GM08714 (cell line): ENCODE data around the gene ZNF205.
A peak's percentile ranks its signal among the peaks of the same experiment; 100 is the strongest.

Experiments
- H3K4me3 ChIP-seq: fragments of 200-500 bp; sonication (Bioruptor generic); 2 replicates; pipeline ENCODE4 v1.5.1; 2014; ENCODE audit warnings: mild to moderate bottlenecking, low read length, inconsistent platforms
- ZNF274 ChIP-seq: IDR thresholded peaks from 2 replicates; pipeline ENCODE4 v1.6.1; 2012; ENCODE audit warnings: mild to moderate bottlenecking, low read depth, low read length

ZNF205 gene

DNA sequence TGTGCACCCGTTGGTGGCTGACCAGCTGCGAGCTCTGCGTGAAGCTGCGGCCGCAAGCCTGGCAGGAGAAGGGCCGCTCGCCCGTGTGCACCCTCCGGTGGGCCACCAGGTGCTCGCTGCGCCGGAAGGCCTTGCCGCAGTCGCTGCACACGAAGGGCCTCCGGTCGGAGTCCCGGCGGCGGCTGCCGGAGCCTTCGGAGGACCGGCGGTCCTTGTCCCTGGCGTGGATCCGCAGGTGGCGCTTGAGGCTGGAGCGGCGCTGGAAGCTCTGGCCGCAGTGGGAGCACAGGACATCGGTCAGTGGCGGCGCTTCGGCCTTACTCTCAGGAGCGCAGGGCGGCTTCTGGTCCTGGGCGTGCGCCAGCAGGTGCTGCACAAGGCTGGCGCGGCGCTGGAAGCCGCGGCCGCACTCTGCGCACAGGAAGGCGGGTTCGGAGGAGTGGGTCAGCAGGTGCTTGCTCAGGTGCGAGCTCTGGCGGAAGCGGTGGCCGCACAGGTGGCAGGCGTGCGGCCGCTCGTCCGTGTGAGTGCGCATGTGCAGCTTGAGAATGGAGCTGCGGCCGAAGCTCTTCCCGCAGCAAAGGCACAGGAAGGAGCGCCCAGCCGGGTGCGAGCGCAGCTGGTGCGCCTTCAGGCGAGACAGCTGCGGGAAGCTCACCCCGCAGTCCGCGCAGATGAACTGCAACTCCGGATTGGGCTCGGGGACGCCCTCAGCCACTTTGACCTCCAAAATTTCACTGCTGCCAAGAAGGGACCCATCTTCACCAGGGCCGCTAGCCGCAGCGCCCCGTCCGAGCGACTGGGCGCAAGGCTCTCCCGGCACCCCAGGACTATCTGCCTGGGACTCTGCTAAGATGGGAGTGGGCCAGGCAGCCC, 22.4 kb upstream of the ZNF205 start:
- TF ChIP-seq ZNF274 = no peak
- H3K4me3 ChIP-seq = no peak overlapping the region

DNA sequence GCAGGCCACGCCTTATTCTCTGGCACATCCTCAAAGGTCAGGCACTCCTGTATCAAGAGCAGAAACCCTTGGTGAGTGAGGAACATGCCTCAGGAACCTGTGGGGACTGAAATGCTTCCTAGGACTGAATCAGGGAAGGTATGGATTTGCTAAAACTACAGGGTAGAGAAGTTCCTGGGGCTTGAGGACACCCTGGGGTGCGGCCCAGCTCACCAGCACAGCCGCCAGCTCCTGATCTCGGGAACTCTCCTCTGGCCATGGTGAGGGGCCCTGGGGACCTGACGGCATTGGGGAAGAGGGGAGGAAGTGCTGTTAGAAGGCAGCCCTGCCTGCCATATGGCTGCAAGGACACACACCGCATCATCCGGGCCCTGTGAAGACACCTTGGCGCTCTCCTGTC, 20.8 kb upstream of the ZNF205 start:
- TF ChIP-seq ZNF274 = no peak

DNA sequence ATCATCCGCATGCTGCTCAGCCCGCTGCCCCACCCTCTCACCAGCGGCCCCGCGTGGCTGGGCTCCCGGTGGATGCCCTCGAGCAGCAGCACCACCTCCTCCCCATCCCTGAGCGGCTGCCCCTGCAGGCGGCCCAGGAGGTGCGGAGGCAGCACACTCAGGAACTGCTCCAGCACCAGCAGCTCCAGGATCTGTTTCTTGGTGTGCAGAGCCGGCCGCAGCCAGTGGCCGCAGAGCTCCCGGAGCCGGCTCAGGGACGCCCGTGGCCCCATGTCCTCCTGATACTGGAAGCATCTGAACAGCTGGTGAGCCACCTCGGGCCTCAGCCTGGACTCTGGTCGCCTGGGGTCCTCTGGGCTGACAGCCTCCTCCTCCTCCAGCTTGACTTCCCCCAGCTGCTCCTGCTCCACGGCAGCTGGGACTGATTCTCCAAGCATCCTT, 19.9 kb upstream of the ZNF205 start:
- TF ChIP-seq ZNF274 = no peak
- H3K4me3 ChIP-seq = no peak overlapping the region

More for the DNA sequence above, 20.8 kb upstream of the ZNF205 start:
- no peak overlapping the region for H3K4me3 ChIP-seq

DNA sequence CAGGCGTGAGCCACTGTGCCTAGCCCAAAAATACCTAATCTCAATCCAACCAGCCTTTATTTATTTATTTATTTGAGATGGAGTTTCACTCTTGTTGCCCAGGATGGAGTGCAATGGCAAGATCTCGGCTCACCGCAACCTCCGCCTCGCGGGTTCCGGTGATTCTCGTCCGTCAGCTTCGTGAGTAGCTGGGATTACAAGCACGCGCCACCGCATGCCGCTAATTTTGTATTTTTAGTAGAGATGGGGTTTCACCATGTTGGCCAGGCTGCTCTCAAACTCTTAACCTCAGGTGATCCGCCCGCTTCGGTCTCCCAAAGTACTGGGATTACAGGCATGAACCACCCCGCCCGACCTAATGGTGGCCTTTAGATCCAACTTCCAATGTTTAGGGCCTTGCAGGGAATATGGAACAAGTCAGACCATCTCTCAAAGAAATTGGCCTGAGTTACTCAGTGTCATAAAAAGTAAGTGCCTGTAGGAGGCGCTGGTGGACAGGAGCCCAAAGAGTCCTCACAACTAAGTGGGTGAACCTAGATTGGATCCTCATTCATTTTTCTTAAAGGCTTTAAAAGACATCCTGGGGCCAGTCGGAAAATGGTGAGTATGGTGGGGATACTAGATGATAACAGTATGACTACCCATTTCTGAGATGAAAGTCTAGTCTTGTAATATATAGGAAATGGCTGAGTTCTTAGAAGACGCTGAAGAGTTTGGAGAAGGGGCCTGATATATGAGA, 17.9 kb upstream of the ZNF205 start:
- no peak for TF ChIP-seq ZNF274
- no peak overlapping the region for H3K4me3 ChIP-seq

DNA sequence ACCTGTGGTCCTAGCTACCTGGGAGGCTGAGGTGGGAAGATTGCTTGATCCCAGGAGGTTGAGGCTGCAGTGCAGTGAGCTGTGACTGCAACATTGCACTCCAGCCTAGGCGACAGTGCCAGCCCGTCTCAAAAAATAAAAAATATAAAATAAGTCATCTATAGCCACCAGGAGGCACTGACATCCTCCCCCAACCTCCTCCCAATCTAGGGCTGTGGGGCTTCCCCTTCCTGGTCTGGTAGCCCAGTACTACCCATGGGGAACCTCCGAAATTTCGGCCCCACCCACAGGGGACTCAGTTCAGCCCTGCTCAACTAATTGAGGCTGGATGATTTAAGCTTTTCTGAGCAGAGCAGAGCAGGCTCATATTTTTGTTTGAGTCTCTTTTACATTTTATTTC, 16.5 kb upstream of the ZNF205 start:
- TF ChIP-seq ZNF274 = no peak
- H3K4me3 ChIP-seq = no peak overlapping the region

DNA sequence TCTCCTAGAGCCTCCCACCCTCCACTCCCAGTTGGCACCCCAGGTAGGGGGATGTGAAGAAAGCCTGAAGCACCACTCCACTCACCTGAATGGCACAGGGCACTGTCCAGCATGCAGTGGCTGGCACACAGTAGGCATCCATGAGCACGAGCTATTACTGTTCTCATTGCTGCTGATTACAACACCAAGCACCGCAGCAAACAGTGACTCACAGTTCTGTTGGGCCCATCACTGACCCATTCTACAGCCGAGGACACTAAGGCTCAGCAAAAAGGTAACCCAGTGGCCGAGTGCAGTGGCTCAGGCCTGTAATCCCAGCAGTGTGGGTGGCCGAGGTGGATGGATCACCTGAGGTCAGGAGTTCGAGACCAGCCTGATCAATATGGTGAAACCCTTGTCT, 16.0 kb upstream of the ZNF205 start:
- H3K4me3 ChIP-seq = no peak overlapping the region
- no peak for TF ChIP-seq ZNF274

DNA sequence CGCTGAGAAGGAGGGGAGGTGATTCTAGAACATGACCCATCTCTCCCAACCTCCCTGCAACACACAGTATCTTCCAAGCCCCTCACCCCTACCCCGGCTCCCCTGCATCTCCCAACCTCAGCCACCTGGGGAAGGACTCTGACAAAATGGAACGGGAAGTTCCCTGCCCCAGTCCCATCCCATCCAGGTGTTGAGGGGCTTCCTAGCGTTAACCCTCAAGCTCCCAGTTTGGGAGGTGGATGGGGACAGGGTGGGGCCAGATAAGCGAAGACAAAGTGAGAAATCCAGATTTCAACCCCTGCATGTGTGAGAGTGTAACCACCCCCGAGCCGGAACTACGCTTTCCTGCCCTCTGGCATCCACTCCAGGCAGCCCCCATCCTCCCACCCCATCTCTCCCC, 15.1 kb upstream of the ZNF205 start:
- no peak overlapping the region for H3K4me3 ChIP-seq
- no peak for TF ChIP-seq ZNF274

DNA sequence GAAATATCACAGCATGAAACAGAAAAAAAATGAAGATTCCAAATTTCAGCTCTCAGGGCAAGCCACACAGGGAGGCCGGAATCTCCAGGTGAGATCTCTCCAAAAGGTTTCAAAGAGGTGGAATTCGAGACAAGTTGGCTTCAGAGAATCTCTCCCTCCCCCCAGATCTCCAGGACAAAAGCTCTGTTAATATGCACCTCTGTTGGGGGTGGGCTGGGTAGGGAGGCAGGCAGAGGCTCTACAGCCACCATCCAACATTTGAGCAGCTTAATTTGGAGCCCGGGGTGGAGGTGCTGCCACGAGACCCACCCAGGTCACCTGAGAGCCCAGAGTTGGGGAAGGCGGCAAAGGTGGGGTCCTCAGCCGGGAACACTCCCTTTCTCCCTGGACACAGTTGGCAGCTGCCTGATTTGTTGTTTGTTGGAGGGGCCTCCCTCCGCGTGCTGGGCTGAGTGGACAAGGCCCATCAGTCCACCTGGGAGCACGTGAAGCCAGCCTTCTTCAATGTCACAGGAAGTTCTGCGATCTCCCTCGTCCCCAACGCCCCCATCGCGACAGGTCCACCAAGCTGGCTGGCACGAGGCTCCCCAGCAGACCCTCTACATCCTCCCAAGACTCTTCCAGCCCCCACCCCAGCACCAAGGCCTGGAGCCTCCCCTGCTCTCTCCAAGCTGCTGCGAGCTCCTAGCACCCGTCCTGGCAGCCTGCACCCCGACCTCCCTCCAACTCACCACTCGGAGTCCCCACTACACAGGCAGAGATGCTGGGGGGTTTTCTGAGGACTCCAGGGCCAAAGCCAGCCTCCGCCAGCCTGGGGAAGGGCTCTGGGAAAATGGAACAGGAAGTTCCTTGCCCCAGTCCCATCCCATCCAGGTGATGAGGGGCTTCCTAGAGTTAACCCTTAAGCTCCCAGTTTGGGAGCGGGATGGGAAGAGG, 13.7 kb upstream of the ZNF205 start, which contains the start of gene ZSCAN10:
Gene ZSCAN10, minus strand, starts transcription at position 836 of the 936 bp plus-strand sequence. CDS start 6,357 bp downstream, outside the sequence.
- H3K4me3 ChIP-seq = peak within 1 kb of the TSS; percentile 10; the same call in 1 of the 2 replicates
- TF ChIP-seq ZNF274 = no peak

DNA sequence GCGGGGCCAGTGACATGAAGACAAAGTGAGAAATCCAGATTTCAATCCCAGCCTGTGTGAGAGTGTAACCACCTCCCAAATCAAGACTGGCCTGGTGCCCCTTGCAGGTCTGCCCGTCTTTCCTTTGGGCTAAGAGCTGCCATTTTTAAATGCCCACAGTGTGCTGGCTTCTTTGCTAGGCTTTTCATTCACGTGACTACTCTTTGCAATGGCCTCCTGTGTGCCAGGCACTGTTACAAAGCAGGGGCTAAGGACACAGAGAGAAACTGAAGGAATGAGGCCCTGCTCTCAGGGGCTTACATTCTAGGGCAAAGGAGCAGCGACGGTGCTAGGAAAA, 13.0 kb upstream of the ZNF205 start:
- H3K4me3 ChIP-seq = no peak overlapping the region

DNA sequence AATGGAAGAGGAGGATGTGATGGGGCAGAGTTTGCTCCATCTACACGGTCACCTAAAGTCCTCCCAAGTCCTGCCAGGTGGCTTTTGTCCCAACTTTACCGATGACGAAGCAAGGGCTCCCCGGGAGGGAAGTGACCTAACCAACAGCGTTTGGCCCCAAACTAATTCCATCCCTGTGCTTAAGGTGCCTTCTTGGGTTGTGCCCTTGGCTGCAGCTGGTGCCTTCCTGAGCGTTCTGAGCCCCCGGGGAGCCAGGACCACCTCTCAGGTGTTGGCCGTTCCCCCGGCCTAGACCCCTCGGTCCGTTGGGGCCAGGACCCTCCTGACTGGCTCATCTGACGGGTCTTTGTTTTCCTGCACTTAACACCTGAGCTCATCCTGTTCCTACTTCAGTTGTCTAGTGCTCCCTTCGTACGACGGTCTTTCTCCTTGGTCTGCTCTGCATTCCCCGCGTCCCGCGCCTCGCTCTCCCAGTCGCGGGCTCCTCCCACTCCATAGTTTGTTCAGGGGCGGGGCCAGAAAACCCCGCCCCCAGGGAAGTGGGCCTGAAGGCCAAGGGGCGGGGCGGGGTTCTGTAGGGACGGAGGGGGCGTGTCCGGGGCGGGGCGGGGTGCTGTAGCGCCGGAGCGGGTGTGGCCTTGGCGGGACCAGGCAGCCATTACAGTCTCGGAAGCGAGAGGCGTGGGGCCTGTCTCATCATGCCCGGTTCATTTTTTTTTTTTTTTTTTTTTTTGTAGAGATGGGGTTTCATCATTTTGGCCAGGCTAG, 12.5 kb upstream of the ZNF205 start:
- no peak for TF ChIP-seq ZNF274
- H3K4me3 ChIP-seq = peak overlapping the region; percentile 10; the same call in 1 of the 2 replicates

More for the DNA sequence above, 13.0 kb upstream of the ZNF205 start:
- no peak for TF ChIP-seq ZNF274

DNA sequence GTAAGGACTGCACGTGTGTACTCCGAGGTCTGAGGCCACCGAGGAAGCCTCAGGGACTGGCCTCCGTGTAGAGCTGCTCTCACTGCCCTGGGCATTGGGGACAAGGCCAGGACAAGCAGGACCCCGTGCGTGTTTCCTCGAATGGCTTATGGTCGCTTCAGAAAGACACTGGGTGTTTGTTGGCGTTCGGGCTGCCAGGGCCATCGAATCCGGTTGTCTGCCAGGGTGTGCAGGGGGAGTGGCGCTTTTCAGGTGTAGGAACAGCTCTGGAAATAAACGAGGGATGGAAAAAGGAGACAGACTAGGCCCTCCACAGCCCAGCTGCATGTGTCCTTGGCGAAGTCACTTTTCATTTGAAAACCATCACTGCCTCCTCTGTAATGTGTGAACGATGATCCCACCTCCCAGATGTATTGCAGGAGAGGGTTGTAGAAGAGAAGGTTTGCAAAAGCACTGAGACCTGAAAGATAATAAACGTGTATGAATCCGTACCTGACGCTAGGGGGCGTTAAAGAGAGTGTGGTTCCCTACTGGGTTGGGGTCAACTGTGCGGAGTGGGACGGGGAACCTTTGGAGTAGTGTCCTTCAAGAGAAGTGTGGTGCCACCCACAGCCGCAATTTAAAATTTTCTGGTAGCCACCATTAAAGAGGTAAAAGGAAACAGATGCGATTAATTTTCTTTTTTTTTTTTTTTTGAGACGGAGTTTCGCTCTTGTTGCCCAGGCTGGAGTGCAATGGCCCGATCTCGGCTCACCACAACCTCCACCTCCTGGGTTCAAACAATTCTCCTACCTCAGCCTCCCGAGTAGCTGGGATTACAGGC, 11.2 kb upstream of the ZNF205 start:
- H3K4me3 ChIP-seq = no peak overlapping the region
- TF ChIP-seq ZNF274 = no peak

DNA sequence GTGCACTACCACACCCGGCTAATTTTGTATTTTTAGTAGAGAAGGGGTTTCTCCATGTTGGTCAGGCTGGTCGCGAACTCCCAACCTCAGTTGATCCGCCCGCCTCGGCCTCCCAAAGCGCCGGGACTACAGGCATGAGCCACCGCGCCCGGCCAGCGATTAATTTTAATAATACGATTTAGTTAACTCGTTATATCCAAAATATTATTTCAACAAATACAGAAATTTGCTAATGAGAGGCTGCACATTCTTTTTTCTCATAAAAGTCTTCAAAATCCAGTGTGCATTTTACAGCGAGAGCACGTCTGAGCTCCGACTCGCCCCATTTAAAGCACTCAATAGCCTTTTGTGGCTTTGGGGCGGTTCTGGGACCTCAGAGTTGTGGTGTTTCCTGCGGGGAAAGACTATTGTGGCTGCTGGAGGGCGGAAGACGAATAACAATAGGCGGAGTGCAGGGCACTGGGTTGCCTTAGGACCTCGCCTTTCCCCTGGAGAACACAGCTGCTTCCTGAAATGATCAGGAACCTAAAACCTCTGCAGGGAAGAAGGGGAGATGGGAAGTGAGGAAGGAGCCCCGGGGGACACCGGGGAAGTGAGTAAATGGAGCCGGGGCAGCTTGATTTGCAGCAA, 10.4 kb upstream of the ZNF205 start:
- H3K4me3 ChIP-seq = no peak overlapping the region
- no peak for TF ChIP-seq ZNF274
